Astrocyte (in vitro differentiated cells and primary cell): ENCODE data around the gene TSEN15. TPM values are rescaled to one million over a fixed set of nuclear protein-coding genes. Genes with fewer than 3 reads are reported as not detected.

Experiments
- DNase-seq: peaks from one replicate; pipeline ENCODE4 v3.0.0-alpha.2; 2010; ENCODE audit warnings: low read depth
- FAIRE-seq: peaks from 2 replicates; lab custom pipeline; 2011; peaks lifted over from hg19 to GRCh38; lab: Jason Lieb, UNC
- H2AFZ ChIP-seq: 2 replicates; pipeline ENCODE4 v1.6.0; 2012; ENCODE audit warnings: low read depth, low read length, inconsistent platforms
- H3K27ac ChIP-seq: 2 replicates; pipeline ENCODE4 v1.5.1; 2011; ENCODE audit warnings: low read depth, low read length, inconsistent platforms
- H3K27me3 ChIP-seq: 2 replicates; pipeline ENCODE4 v1.6.0; 2011; ENCODE audit warnings: low read length, inconsistent platforms; ENCODE audit not compliant: insufficient read depth
- H3K36me3 ChIP-seq: 2 replicates; pipeline ENCODE4 v1.5.1; 2011; ENCODE audit warnings: low read length, inconsistent platforms; ENCODE audit not compliant: insufficient read depth
- H3K4me1 ChIP-seq: 2 replicates; pipeline ENCODE4 v1.5.1; 2011; ENCODE audit warnings: low read length, inconsistent platforms; ENCODE audit not compliant: insufficient read depth
- H3K4me2 ChIP-seq: 2 replicates; pipeline ENCODE4 v1.6.0; 2012; ENCODE audit warnings: low read length, inconsistent platforms
- H3K4me3 ChIP-seq: 2 replicates; pipeline ENCODE4 v1.5.1; 2011; ENCODE audit warnings: low read depth, mild to moderate bottlenecking, low read length, inconsistent platforms; ENCODE audit not compliant: insufficient read depth
- H3K79me2 ChIP-seq: 2 replicates; pipeline ENCODE4 v1.6.0; 2012; ENCODE audit warnings: mild to moderate bottlenecking, low read length, inconsistent platforms; ENCODE audit not compliant: insufficient read depth
- H3K9ac ChIP-seq: 2 replicates; pipeline ENCODE4 v1.6.0; 2012; ENCODE audit warnings: mild to moderate bottlenecking, low read length, inconsistent platforms
- H3K9me3 ChIP-seq: 2 replicates; pipeline ENCODE4 v1.5.1; 2012; ENCODE audit warnings: low read depth, mild to moderate bottlenecking, low read length, inconsistent platforms; ENCODE audit not compliant: insufficient read depth
- H4K20me1 ChIP-seq: 2 replicates; pipeline ENCODE4 v1.6.0; 2012; ENCODE audit warnings: low read length, inconsistent platforms; ENCODE audit not compliant: insufficient read depth
- H3K27ac Mint-ChIP-seq: one replicate; pipeline ENCODE4 v1.8.0; 2021; ENCODE audit warnings: mild to moderate bottlenecking, mixed read lengths; ENCODE audit not compliant: unreplicated experiment
- H3K27me3 Mint-ChIP-seq: one replicate; pipeline ENCODE4 v1.8.0; 2021; ENCODE audit warnings: low read depth, mixed read lengths; ENCODE audit not compliant: unreplicated experiment
- H3K36me3 Mint-ChIP-seq: one replicate; pipeline ENCODE4 v1.8.0; 2021; ENCODE audit warnings: low read depth, mixed read lengths; ENCODE audit not compliant: unreplicated experiment
- H3K4me1 Mint-ChIP-seq: one replicate; pipeline ENCODE4 v1.8.0; 2021; ENCODE audit warnings: low read depth, mixed read lengths; ENCODE audit not compliant: unreplicated experiment
- H3K4me3 Mint-ChIP-seq: one replicate; pipeline ENCODE4 v1.8.0; 2021; ENCODE audit warnings: mild to moderate bottlenecking, moderate library complexity, mixed read lengths; ENCODE audit not compliant: unreplicated experiment
- H3K9me3 Mint-ChIP-seq: one replicate; pipeline ENCODE4 v1.8.0; 2021; ENCODE audit warnings: mild to moderate bottlenecking, mixed read lengths; ENCODE audit not compliant: unreplicated experiment
- CTCF ChIP-seq: IDR thresholded peaks from 2 replicates; pipeline ENCODE4 v1.5.1; 2011; ENCODE audit warnings: low read depth, mild to moderate bottlenecking, inconsistent platforms, low read length, moderate library complexity; ENCODE audit not compliant: insufficient read depth
- EZH2 ChIP-seq: IDR thresholded peaks from 2 replicates; pipeline ENCODE4 v1.6.1; 2012; ENCODE audit warnings: mild to moderate bottlenecking, low read length, inconsistent platforms; ENCODE audit not compliant: insufficient read depth
- total RNA-seq: library from RNA; stranded (reverse); gene quantifications from 2 replicates; pipeline ENCODE4 v1.2.1, GENCODE V29; 2021

The TSEN15 gene
- total RNA-seq, 1 donor from 2014 or later: 28.0 TPM

GRCh38 chr1:184065559-184065958 is 14.0 kb downstream of the TSEN15 start:
- Histone ChIP-seq H3K27me3 (no peaks in the 10 kb centered on the region), H3K36me3 (no peaks in the 10 kb centered on the region), H3K4me2 (no peak overlapping the region), H3K9ac (no peak overlapping the region), H3K79me2 (peaks cover 6% of the 10 kb centered on the region), H3K4me3 (no peak overlapping the region), H3K9me3 (no peaks in the 10 kb centered on the region), H3K4me1 (peaks cover 9% of the 10 kb centered on the region), H2AFZ (no peak overlapping the region), H4K20me1 (no peaks in the 10 kb centered on the region), H3K27ac (no peak overlapping the region)
- peaks cover 7% of the 10 kb centered on the region for H3K36me3 Mint-ChIP-seq
- no peaks in the 10 kb centered on the region for H3K27me3 Mint-ChIP-seq
- FAIRE-seq: no peak
- no peak for DNase-seq
- peaks cover 29% of the 10 kb centered on the region for H3K4me1 Mint-ChIP-seq
- H3K27ac Mint-ChIP-seq: no peak overlapping the region
- no peak overlapping the region for H3K4me3 Mint-ChIP-seq
- TF ChIP-seq CTCF (no peak), EZH2 (no peak)
- H3K9me3 Mint-ChIP-seq: no peaks in the 10 kb centered on the region

- no peak overlapping the region for H3K27ac ChIP-seq
- Mint-ChIP-seq H3K4me3 (no peak overlapping the region), H3K27me3 (no peaks in the 10 kb centered on the region), H3K4me1 (peaks cover 10% of the 10 kb centered on the region), H3K27ac (no peak overlapping the region), H3K9me3 (no peaks in the 10 kb centered on the region), H3K36me3 (peaks cover 7% of the 10 kb centered on the region)
- no peaks in the 10 kb centered on the region for H3K79me2 ChIP-seq
- H4K20me1 ChIP-seq: no peaks in the 10 kb centered on the region
- FAIRE-seq (no peak), DNase-seq (no peak)
- no peaks in the 10 kb centered on the region for H3K36me3 ChIP-seq
- H2AFZ ChIP-seq: no peak overlapping the region
- H3K4me3 ChIP-seq: no peak overlapping the region
- no peak overlapping the region for H3K4me2 ChIP-seq
- TF ChIP-seq EZH2 (no peak), CTCF (no peak)
- no peak overlapping the region for H3K9ac ChIP-seq
- H3K27me3 ChIP-seq: no peaks in the 10 kb centered on the region
- H3K9me3 ChIP-seq: no peaks in the 10 kb centered on the region
- no peaks in the 10 kb centered on the region for H3K4me1 ChIP-seq
Measured at GRCh38 chr1:184068354-184068753, 16.8 kb downstream of the TSEN15 start.

- no peaks in the 10 kb centered on the region for H4K20me1 ChIP-seq
Measured at GRCh38 chr1:184069675-184070074, 18.1 kb downstream of the TSEN15 start.

More at GRCh38 chr1:184069675-184070074, 18.1 kb downstream of the TSEN15 start:
- FAIRE-seq: no peak
- Histone ChIP-seq H3K4me3 (no peak overlapping the region), H3K9me3 (no peaks in the 10 kb centered on the region), H3K4me2 (no peak overlapping the region), H3K4me1 (no peaks in the 10 kb centered on the region), H2AFZ (no peak overlapping the region), H3K79me2 (no peaks in the 10 kb centered on the region), H3K36me3 (no peaks in the 10 kb centered on the region), H3K27me3 (no peaks in the 10 kb centered on the region), H3K27ac (no peak overlapping the region), H3K9ac (no peak overlapping the region)
- no peaks in the 10 kb centered on the region for H3K9me3 Mint-ChIP-seq
- H3K4me1 Mint-ChIP-seq: peaks cover 10% of the 10 kb centered on the region
- TF ChIP-seq EZH2 (no peak), CTCF (no peak)
- DNase-seq: no peak
- H3K27ac Mint-ChIP-seq: peak overlapping the region; percentile 26
- no peak overlapping the region for H3K4me3 Mint-ChIP-seq
- H3K27me3 Mint-ChIP-seq: no peaks in the 10 kb centered on the region
- H3K36me3 Mint-ChIP-seq: peaks cover 7% of the 10 kb centered on the region
